ENCODE data around the gene NIN. TPM values are rescaled to one million over a fixed set of nuclear protein-coding genes. Genes with fewer than 3 reads are reported as not detected.

The NIN gene
- total and polyA plus RNA-seq, 4 donors, result 1.7 to 11.1 (median 4.0) TPM

DNA sequence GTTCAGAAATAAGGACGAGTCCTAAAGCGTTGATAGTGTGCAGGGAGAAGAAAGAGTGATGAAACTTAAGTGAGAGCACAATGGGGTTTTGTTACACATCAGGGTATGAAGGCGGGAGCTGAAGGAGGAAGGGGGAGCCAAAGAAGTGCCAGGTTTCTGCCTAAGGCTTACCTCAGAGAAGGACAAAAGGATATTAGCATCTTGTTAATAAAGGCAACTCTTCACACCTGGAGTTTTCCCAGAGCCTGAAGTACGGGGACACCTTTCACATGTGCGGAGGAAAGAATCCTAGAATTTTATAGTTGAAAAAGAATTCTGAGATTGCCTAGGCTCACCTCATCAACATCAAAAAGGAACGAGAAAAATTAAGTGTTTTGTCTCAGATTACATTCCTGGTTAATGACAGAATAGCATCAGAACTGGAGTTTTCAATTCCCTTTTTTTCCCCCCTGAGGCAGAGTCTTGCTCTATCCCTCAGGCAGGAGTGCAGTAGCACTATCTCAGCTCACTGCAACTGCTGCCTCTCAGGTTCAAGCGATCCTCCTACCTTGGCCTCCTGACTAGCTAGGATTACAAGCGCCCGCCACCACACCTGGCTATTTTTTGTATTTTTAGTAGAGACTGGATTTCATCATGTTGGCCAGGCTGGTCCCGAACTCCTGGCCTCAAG, 160.6 kb downstream of the NIN start:
- Histone ChIP-seq H3K9ac (ENCODE audit: low read depth in 1 of 2, low read length in 2 of 2) (no peak overlapping the region), H3K9me3 (ENCODE audit: control insufficient read depth in 4 of 4, low read length in 3 of 4) (no peaks in the 10 kb centered on the region), H3K4me1 (ENCODE audit: control insufficient read depth in 4 of 4, insufficient read depth in 4 of 4, low read length in 3 of 4) (peaks cover 0 to 10% (median 4%) of the 10 kb centered on the region in 4 donors), H3K36me3 (ENCODE audit: control insufficient read depth in 4 of 4, insufficient read depth in 3 of 4, low read depth in 1 of 4, low read length in 3 of 4) (no peaks in the 10 kb centered on the region), H3K27ac (ENCODE audit: low read depth in 1 of 2, low read length in 2 of 2) (no peak overlapping the region), H3K4me3 (ENCODE audit: low read depth in 1 of 3, low read length in 3 of 3) (no peak overlapping the region), H3K27me3 (ENCODE audit: control insufficient read depth in 4 of 4, insufficient read depth in 4 of 4, low read length in 3 of 4) (no peaks in the 10 kb centered on the region)
- 90% methylated on average over 10 of the region's 10 CpGs for WGBS
- no peak for DNase-seq (ENCODE audit: low spot score)
- TF ChIP-seq NR2F2 (IDR thresholded peaks at IDR 0.05), result no peak
- TF ChIP-seq, protein P1, sequence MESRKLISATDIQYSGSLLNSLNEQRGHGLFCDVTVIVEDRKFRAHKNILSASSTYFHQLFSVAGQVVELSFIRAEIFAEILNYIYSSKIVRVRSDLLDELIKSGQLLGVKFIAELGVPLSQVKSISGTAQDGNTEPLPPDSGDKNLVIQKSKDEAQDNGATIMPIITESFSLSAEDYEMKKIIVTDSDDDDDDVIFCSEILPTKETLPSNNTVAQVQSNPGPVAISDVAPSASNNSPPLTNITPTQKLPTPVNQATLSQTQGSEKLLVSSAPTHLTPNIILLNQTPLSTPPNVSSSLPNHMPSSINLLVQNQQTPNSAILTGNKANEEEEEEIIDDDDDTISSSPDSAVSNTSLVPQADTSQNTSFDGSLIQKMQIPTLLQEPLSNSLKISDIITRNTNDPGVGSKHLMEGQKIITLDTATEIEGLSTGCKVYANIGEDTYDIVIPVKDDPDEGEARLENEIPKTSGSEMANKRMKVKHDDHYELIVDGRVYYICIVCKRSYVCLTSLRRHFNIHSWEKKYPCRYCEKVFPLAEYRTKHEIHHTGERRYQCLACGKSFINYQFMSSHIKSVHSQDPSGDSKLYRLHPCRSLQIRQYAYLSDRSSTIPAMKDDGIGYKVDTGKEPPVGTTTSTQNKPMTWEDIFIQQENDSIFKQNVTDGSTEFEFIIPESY (IDR thresholded peaks at IDR 0.05), result no peak

Small RNA genes lying within 50 kb of the gene (small RNA-seq; reads per million reads assigned to genes)
- gene RF00593, result not detected

Other genes starting within 250 kb of the NIN start
- gene SAV1, start 162.9 kb downstream of the NIN start, total RNA-seq, result 10 to 100 TPM in 1 of 2 donors, 1 to 10 TPM in 1; 9.5 to 14.0 TPM
- 1 to 10 TPM; 4.9 to 6.3 TPM for gene SAV1, start 162.9 kb downstream of the NIN start, polyA plus RNA-seq
- gene ABHD12B, start 40.9 kb upstream of the NIN start, total RNA-seq, result under 1 TPM in 1 of 2 donors, not detected in 1; 0.09 TPM
- gene ABHD12B, start 40.9 kb upstream of the NIN start, polyA plus RNA-seq, result under 1 TPM in 1 of 2 donors, not detected in 1; 0.58 TPM
- gene PYGL, start 113.3 kb upstream of the NIN start, total RNA-seq, result 100 to 1,000 TPM; 102 to 109 TPM
- gene PYGL, start 113.3 kb upstream of the NIN start, polyA plus RNA-seq, result 10 to 100 TPM; 53.0 to 70.9 TPM

Data from liver (tissue), 10 donors.